NCI-H1694 (cell line): ENCODE measurements around the gene DIO1.

ENCODE experiments used
- DNase-seq: peaks from one replicate; lab custom pipeline; 2025; lab: John Stamatoyannopoulos, UW

The DIO1 gene

DNA sequence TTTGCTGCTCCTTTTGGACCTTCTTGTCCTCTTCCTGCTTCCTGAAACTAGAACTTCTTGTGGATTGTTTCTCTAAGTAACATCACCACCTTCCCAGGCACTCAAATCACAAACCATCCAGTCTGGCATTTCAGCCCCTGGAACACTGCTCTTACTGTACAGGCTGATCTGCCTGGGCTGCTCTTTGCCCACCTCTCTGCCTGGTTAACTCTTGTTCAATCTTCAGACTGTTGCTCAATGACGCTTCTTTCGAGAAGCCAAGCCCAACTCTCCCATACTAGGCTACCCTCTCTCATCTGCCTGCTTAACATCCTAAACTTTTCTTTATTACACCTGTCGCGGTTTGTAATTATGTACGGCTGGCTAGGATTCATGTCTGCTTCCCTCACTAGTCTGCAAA lies 657 bp downstream of the DIO1 start:
- DNase-seq = no peak

DNA sequence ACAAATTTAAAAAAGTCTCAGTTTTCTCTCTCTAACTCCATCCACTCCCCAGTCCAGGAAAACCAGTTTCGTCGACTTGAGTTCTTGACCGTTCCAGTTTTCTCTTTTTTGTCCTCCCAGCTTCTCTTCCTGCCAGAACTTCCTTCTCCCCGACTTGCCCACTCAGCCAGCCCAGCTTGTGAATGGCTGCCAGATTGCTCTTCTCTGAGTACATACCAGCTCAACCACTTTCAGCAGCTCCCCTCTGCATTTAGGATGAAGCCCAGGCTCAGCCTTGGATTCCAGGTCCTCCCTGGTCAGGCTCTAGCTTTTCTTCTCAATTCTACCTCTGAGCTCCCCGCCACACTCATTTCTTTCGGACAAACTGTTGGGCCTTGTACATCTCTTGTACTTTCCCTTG lies 1.4 kb downstream of the DIO1 start:
- no peak for DNase-seq

DNA sequence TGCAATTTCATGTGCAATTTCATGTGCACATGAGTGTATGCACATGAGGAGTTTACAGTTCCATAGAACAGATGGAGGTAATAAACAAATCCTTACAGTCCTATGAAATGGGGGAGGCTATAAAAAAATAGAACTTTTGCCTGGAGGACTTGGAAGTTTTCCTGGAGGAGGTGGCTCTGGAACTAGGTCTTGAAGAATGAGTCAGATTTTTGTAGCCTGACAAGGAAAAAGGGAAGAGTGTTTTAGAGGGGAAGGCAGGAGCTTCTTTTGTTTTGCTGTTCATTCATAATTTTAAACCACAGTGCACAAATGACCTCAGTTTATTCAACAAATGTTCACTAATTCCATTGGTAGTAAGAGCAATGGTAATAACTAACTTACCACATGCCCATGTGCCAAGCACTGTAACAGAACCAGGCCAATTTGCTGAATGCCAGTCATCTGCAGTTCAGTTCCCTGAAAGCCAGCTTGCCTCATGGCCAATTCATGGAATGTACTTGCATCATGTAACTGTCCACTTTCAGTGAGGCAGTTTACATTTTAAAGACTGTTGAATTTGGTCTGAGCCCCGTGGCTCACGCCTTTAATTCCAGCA lies 2.7 kb downstream of the DIO1 start:
- no peak for DNase-seq

DNA sequence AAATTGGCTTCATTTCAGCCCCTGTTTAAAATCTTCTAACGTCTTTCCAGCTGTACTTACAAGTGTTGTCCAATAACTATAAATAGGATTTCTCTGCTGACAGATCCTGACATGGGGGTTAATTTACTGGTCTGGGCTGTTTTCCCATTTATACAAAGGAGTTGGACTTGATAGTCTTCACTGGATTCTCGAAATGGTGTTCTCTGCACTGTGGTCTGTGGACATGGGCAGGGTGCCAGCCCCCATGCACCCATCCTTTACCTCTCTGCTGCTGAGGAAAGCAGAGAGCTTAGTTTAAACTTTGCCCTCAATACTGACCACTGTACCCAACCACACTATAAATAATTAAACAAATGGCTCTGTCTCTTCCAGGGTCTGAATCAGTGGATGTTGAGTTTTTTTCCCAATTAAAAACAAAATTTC lies 5.2 kb downstream of the DIO1 start:
- no peak for DNase-seq

DNA sequence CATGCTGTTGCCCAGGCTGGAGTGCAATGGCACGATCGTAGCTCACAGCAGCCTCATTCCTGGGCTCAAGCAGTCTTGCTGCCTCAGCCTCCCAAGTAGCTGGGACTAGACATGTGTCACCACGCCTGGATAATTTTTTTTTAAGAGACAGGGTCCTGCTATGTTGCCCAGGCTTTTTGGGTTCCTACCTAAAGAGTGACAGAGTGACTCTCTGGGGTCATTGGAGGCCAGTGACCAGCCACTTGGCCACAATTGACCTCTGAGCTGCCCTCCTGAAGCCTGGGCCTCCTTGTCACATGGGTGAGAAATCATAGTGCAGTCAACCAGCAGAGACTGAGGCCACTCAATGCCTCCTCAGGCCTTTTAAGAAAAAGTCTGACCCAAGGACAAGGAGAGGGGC lies 5.7 kb downstream of the DIO1 start:
- no peak for DNase-seq

DNA sequence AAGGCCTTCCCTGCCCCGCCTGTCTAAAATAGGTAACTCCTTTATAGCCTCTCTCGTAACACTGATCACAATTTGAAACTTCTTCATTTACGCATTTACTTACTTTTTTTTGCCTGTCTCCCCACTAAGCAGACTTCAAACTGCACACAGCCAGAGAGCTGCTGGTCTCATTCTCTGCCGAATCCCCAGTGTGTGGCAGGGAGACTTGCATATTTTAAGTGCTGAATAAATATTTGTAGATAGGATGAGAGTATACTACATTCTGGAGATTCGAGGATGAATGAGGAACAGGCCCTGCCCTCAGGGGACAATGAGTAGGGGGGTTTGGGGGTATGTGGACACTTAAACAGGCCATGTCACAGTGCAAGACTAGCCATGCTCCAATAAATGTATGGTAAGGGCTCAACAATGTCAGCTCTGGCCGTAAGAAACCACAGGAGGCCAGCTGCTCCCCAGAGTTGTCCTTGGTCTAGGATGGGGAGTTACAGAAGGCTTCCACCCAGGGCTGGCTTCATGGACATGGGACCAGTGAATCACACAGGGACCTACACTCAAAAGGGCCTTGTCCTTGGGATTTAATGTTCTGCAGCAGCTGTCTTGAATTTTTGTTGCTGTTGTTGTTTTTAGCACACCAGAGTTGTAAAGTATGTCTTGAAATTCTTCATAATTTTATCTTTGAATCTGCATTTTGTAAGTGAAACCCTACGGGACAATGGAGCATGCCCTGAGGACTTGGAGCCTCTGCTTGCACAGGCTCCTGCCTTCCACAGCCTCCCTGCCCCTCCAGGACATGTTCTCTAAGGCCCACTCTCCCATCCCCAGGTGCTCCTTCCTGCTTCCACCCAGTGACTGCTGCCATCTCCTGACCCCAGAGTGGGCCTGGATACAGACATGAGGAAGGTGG lies 8.5 kb downstream of the DIO1 start:
- no peak for DNase-seq

DNA sequence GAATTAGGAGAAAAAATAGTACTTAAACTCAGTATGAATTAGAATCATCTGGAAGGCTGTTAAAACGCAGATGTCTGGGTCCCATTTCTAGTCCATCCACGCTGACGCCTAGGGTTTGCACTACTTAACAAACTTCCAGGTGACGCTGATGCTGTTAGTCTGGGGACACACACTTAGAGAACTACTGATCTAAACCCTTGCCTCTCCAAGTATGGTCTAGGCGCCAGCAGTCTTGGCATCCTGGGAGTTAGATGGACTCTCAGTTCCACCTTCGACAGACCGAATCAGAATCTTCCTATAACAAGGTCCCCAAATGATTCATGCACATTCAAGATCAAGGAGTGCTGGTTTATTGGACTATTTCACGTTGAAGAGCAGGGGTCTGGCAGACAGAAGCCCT lies 11.5 kb downstream of the DIO1 start:
- no peak for DNase-seq

DNA sequence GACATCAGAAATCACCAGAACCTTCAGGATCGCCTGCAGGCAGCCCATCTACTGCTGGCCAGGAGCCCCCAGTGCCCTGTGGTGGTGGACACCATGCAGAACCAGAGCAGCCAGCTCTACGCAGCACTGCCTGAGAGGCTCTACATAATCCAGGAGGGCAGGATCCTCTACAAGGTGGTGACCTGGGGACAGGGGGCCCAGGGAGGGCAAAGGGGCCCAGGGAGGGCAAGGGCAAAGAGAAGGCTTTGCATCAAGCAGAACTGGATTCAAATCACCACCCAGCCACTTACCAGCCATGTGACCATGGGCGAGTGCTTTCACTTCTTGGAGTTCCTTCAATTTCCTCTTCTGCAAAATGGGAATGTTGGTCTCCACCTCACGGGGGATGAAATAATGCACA lies 12.1 kb downstream of the DIO1 start:
- no peak for DNase-seq

DNA sequence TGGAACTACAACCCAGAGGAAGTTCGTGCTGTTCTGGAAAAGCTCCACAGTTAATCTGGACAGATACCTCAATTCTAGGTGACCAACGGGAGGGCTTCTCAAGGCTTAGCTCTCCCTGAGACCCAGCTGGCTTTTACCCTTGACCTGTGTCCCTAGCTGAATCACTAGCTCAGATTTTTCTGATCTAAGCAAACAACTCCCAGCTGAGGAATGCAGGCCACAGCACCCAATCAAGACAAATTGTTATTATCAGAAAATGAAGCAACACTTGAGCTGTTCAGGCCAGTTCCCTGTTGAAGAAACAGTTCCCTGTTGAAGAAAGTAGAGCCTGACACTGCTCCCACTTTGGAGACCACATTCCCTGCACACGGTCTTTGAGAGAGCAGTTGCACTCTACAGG lies 16.0 kb downstream of the DIO1 start:
- DNase-seq = no peak

DNA sequence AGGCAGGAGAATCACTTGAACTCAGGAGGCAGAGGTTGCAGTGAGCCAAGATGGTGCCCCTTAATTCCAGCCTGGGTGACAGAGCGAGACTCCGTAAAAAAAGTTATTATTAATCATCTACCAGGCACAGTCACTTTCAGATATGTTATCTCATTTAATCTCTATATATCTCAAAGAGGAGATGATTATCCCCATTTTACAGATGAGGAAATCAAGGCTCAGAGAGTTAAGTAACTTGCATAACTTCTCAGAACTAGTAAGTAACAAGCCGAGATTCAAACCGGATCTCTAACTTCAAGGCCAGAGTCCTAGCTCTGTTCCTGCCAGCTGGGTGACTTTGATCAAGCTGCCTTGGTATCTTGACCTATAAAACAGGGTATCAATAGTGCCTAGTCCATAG lies 17.5 kb downstream of the DIO1 start:
- DNase-seq = no peak

DNA sequence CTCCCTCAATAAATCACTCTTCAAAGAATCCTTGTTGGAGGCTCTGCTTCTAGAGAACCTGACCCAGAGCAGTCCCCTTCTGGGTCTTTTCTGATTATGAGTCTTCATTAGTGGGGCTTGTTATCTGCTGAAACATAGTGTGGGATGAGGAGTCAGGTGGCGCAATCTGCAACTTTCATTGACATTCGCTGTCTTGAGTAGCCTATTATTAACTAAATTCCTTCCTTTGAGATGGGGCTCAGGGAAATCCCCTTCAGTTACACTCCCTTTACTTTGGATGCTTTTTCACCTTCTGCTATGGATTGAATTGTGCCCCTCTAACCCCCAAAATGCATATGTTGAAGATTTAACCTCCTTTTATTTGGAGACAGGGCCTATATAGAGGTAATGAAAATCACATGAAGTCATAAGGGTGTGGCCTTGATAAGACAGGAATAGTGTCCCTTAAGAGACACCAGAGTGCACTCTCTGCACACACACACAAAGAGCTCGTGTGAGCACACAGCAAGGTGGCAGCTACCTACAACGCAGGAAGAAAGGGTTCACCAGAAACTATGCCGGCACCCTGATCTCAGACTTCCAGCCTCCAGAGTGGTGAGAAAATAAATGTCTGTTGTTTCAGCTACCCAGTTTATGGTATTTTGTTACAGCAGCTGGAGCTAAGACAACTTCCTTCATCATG lies 19.5 kb downstream of the DIO1 start:
- no peak for DNase-seq

DNA sequence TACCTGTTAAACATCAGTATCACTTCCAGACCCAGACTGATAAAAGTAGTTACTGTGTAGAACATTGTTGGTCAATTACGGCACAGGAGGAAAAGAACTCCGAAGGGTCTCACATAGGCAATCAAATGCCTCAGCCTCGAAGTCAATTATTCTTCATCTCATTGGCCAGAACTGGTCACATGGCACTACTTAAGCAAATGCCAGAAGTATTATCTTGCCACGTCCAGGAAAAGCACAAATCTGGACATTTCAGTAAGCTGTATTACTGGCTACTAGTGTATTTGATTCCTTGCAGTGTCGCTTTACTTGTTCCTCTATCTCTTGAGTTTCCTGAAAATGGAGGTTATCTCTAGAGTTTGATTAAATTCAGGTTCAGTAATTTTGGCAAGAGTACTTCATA lies 24.4 kb downstream of the DIO1 start:
- no peak for DNase-seq

DNA sequence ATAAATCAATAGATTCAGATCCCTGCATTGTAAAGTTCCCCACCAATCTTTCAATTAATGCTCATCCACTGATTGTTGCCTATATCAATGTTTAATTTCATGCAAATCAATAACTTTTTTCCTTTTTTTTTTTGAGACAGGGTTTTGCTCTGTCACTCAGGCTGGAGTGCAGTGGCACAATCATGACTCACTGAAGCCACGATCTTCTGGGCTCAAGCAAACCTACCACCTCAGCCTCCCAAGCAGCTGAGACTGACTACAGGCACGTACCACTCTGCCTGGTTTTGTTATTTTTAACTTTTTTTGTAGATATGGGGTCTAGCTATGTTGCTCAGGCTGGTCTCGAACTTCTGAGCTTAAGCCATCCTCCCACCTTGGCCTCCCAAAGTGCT lies 25.7 kb downstream of the DIO1 start:
- DNase-seq = no peak

DNA sequence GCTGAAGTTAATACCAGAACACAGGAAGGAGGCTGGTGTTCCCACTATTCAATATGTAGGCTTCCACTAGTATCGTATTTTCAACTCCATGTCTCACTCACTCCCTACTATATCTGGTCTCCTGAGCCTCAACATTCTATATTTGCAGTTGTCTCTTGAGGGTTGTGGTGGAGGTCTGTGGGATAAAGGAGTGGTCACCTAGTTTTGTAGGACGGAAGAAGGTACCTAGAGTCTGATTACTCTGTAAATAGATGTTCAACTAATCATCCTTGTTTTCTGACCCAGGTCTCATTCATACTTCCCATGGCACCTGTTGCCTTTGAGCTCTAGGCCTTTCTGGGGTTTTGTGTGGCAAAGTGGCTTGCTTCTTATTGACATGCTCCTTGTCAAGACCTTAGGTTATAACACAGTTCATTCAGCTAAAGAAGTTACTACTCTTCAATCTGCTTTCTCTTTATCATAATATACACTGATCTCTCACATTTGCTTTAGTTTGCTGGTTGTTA lies 33.4 kb downstream of the DIO1 start:
- no peak for DNase-seq

DNA sequence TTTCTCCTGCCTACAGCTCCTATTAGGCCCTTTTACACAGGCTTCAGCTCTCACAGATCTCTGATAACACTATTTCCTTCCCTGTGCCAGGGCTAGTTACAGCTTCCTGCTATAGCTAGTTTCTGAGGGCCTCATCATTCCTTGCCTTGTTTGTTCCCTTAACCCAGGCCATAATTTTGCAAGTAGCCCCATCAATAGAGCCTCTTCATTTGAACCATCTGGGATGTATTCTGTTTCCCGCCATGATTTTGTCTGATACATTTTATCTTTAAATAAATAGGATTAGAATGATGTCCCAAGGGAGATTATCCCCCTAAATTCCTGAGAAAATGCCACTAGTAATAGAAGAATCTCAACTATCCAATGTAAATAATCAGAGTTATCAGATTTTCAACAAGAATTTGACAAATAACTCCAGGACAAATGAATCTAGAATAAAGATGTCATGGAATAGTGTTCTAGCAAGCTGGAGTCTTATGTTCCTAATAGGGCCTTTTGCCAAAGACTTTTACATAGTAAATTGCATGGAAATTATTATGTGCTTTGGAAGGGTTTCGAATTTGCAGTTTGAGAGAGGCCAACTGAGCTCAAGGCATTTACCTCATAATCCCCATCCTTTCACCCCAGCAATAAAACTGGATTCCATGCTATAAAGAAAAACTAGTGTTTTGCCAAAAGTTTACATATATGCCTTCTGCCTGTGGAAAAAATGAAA lies 35.4 kb downstream of the DIO1 start:
- DNase-seq = no peak

DNA sequence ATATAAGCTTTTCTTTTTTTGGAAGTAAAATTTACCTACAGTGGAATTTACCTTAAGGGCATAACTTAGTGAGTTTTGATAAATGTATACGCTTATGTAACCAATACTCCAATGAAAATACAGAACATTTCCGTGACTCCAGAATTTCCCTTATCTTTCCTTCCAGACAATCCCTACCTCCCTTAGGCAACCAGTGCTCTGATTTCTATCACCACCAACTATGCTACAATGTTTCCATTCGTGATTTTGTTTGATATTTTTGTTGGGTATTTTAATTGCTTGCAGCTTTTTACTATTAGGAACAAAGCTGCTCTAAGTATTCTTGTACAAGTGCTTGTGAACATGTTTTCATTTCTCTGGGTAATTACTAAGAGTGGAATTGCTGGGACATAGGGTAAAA lies 36.9 kb downstream of the DIO1 start:
- no peak for DNase-seq

DNA sequence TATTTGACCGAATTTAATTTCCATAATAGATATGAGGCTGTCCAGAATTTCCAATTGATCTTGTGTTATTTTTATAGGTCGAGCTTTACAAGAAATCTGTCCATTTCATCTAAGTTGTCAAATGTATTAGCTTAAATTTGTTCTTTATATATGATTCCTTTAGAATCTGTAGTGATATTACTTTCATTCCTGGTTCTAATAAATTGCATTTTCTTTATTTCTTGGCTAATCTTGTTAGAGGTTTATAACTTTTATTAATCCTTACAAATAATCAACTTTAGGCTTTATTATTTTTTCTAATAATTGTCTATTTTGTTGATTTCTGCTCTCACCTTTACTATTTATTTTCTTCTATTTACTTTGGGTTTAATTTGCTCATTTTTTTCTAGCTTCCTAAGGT lies 37.5 kb downstream of the DIO1 start:
- no peak for DNase-seq

DNA sequence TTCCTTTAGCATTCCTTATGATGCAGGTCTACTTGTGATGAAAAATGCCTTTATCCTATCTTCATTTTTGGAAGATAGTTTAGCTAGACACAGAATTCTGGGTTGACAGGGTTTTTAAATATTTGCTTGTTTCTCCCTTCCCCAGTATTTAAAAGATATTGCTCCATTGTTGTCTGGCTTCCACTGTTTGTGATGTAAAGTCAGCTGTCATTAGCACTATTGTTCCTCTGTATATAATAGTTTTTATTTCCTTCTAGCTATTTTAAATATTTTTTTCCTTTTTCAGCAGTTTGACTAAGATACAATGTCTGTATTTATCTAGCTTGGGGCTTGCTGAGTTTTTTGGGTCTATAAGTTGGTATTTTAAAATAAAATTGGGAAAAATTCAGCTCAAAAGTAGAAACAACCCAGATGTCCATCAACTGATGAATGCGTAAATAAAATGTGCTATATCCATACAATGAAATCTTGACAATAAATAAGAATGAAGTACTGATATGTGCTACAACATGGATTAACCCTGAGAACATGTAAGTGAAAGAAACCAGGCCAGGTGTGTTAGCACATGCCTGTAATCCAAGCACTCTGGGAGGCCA lies 40.3 kb downstream of the DIO1 start:
- no peak for DNase-seq

DNA sequence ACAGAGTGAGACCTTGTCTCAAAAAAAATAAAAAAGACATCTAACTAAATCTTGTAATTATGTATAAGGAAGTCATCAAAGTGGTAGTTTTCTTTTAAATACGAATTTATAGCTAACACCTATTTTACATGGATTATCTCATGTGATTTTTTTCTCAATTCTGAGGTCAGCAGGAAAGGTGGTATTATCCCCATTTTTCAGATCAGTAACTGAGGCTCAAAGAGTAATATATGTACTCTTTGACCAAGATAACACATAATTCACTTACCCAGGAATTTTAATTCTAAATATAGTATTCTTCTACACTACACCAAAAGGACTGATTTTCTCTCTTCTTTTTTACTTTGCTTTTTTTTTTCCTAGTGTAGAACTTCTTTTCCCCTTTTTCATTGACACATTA lies 42.4 kb downstream of the DIO1 start:
- DNase-seq = no peak

DNA sequence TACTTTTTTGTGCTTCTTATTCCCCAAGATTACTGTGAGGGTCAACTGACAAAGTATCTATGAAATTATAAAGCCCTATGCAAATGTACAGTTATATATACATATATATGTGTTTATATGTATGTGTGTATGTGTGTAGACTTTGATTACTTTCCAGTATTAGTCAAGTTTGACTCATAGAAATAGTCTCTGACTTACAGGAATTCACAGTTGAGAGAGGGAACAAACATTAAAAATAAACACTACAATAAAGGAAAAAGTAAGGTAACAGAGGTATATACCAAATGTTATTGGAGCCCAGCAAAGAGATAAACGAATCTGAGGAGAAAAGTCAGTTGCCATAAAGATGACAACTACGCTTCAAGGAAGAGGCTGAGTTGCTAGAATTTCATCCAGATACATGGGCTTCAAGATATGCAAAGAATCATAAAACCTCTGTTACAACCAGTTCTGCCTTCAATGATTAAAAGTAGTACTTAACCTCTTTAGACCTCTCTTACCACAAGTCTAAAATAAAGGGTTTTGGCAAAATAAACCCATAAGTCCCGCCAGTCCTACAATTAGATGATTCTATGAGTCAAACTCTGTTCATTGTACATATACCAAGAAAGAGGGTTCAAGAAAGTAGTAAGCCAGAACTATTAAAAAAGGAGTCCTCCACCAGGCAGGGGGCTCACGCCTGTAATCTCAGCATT lies 44.3 kb downstream of the DIO1 start:
- no peak for DNase-seq
